Smooth muscle cell (in vitro differentiated cells): Measurements from ENCODE around the gene CILP2. TPM values are rescaled to one million over a fixed set of nuclear protein-coding genes. Genes with fewer than 3 reads are reported as not detected.

Source experiments
- DNase-seq: peaks from one replicate; lab custom pipeline; 2025; ENCODE audit not compliant: unreplicated experiment; lab: John Stamatoyannopoulos, UW
- H2AFZ ChIP-seq: fragments of 200-600 bp; sonication (generic); 2 replicates; pipeline ENCODE4 v1.6.0; 2016; ENCODE audit warnings: antibody characterized with exemption, low read depth, mild to moderate bottlenecking
- H3F3A ChIP-seq: fragments of 200-600 bp; sonication (generic); 2 replicates; pipeline ENCODE4 v1.6.0; 2017; ENCODE audit warnings: antibody characterized with exemption, low read depth
- H3K27ac ChIP-seq: fragments of 200-600 bp; sonication (generic); 2 replicates; pipeline ENCODE4 v1.5.1; 2016; ENCODE audit warnings: low read depth, mild to moderate bottlenecking
- H3K27me3 ChIP-seq: fragments of 200-600 bp; sonication (generic); 2 replicates; pipeline ENCODE4 v1.6.1; 2016; ENCODE audit warnings: low read depth, mild to moderate bottlenecking
- H3K36me3 ChIP-seq: fragments of 200-600 bp; sonication (generic); 2 replicates; pipeline ENCODE4 v1.5.1; 2016; ENCODE audit warnings: low read depth
- H3K4me1 ChIP-seq: fragments of 200-600 bp; sonication (generic); 2 replicates; pipeline ENCODE4 v1.5.1; 2016; ENCODE audit warnings: low read depth
- H3K4me2 ChIP-seq: fragments of 200-600 bp; sonication (generic); 2 replicates; pipeline ENCODE4 v1.6.0; 2016; ENCODE audit warnings: mild to moderate bottlenecking
- H3K4me3 ChIP-seq: fragments of 200-600 bp; sonication (generic); 2 replicates; pipeline ENCODE4 v1.5.1; 2016; ENCODE audit warnings: mild to moderate bottlenecking
- H3K79me2 ChIP-seq: fragments of 200-600 bp; sonication (generic); 2 replicates; pipeline ENCODE4 v1.6.0; 2016; ENCODE audit warnings: low read depth, mild to moderate bottlenecking
- H3K9ac ChIP-seq: fragments of 200-600 bp; sonication (generic); 2 replicates; pipeline ENCODE4 v1.6.0; 2016; ENCODE audit warnings: low read depth
- H3K9me3 ChIP-seq: fragments of 200-600 bp; sonication (generic); replicated peaks from 2 replicates; pipeline ENCODE4 v1.5.1; 2016; ENCODE audit warnings: low read depth
- H4K20me1 ChIP-seq: fragments of 200-600 bp; sonication (generic); 2 replicates; pipeline ENCODE4 v1.6.0; 2016; ENCODE audit warnings: low read depth
- WGBS: methylation state at CpG from one replicate; pipeline ENCODE4 v1.1.7; 2016; ENCODE audit warnings: low lambda C conversion rate; 5-methylcytosine and 5-hydroxymethylcytosine counted together
- polyA plus RNA-seq: library from polyadenylated mRNA; unstranded; fragments of >200 nt; fragmentation: Nextera tagmentation; extraction: Ambion mirVana; gene quantifications from 2 replicates; pipeline ENCODE4 v1.2.1, GENCODE V29; 2016
- total RNA-seq: library from RNA; depleted of rRNA; stranded (reverse); fragments of >200 nt; gene quantifications from 2 replicates; pipeline ENCODE4 v1.2.3, GENCODE V29; 2014
- TF ChIP-seq, protein P1 (sequence below): fragments of 200-600 bp; sonication (generic); IDR thresholded peaks from 2 replicates; pipeline ENCODE4 v1.5.1; 2017; ENCODE audit warnings: borderline replicate concordance, mild to moderate bottlenecking, antibody characterized with exemption; ENCODE audit not compliant: insufficient read depth, poor library complexity, severe bottlenecking

CILP2 gene
- total and polyA plus RNA-seq, 2 experiments from 2014 or later: 27.2 to 95.0 TPM

DNA sequence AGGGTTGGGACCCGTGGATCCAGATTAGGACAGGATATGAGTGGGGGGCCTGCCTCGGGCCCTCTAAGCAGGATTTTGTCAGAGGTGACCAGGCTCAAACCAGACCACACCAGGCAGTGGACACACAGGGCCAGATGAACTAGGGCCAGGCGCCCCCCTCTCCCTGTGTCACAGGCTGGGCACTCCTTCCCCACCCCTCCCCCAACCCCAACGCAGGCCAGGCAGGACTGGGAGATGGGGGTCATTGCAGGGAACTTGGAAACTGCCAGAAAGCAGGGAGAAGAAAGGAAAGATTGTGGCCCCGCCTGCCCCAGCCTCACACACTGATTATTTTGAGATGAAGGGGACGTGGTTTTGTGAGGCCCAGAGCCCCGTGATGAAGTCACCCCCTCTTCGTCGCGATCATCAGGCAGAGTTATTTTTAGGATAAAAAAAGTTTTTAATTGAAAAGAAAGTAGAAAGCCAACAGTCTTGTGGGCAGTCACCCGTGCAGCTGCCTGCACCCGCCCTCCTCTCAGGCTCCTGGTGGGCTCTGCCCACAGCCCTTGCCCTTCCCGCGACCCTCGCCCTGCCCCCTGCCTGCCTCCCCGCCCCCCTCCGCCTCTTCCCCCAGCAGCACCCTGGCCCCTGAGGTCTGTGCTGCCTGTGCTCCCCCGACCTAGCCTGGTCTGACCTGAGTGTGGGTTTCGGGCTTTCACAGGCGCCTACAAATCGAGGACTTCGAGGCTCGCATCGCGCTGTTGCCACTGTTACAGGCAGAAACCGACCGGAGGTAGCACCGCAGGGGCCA, 11.3 kb upstream of the CILP2 start:
- no peaks in the 10 kb centered on the region for H3K36me3 ChIP-seq
- TF ChIP-seq, protein P1, sequence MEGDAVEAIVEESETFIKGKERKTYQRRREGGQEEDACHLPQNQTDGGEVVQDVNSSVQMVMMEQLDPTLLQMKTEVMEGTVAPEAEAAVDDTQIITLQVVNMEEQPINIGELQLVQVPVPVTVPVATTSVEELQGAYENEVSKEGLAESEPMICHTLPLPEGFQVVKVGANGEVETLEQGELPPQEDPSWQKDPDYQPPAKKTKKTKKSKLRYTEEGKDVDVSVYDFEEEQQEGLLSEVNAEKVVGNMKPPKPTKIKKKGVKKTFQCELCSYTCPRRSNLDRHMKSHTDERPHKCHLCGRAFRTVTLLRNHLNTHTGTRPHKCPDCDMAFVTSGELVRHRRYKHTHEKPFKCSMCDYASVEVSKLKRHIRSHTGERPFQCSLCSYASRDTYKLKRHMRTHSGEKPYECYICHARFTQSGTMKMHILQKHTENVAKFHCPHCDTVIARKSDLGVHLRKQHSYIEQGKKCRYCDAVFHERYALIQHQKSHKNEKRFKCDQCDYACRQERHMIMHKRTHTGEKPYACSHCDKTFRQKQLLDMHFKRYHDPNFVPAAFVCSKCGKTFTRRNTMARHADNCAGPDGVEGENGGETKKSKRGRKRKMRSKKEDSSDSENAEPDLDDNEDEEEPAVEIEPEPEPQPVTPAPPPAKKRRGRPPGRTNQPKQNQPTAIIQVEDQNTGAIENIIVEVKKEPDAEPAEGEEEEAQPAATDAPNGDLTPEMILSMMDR: no peak
- WGBS: 88% methylated on average over 24 of the region's 28 CpGs
- no peak overlapping the region for H3K4me2 ChIP-seq
- no peaks in the 10 kb centered on the region for H3F3A ChIP-seq
- no peak for DNase-seq
- H3K27me3 ChIP-seq: no peaks in the 10 kb centered on the region
- no peaks in the 10 kb centered on the region for H3K9me3 ChIP-seq
- H3K27ac ChIP-seq: no peak overlapping the region
- peaks cover 63% of the 10 kb centered on the region for H4K20me1 ChIP-seq
- peaks cover 26% of the 10 kb centered on the region for H3K79me2 ChIP-seq
- H3K9ac ChIP-seq: no peak overlapping the region
- no peak overlapping the region for H2AFZ ChIP-seq
- no peaks in the 10 kb centered on the region for H3K4me1 ChIP-seq
- H3K4me3 ChIP-seq: no peak overlapping the region

DNA sequence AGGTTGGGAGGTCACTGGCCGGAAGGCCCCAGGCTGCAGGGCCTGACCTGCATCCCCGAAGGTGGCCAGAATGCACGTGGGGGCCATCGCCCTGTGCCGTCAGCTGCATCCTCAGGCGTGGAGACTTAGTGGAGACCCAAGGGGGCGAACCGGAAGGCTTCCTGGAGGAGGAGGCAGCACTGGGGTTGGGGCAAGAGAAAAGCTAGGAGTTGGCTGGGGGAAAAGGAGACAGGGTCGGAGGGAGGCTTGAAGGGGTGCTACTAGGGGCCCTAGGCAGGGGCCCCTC, 10.8 kb upstream of the CILP2 start:
- Histone ChIP-seq H3K4me3 (no peak overlapping the region), H2AFZ (no peak overlapping the region), H3K9me3 (no peaks in the 10 kb centered on the region), H3K36me3 (no peaks in the 10 kb centered on the region), H3K4me2 (no peak overlapping the region), H3K27me3 (no peaks in the 10 kb centered on the region), H3K27ac (no peak overlapping the region), H3K9ac (no peak overlapping the region), H3F3A (no peaks in the 10 kb centered on the region), H4K20me1 (peaks cover 57% of the 10 kb centered on the region), H3K4me1 (no peaks in the 10 kb centered on the region), H3K79me2 (peaks cover 20% of the 10 kb centered on the region)
- TF ChIP-seq, protein P1: no peak
- WGBS: 98% methylated on average over 8 of the region's 9 CpGs
- DNase-seq: no peak

DNA sequence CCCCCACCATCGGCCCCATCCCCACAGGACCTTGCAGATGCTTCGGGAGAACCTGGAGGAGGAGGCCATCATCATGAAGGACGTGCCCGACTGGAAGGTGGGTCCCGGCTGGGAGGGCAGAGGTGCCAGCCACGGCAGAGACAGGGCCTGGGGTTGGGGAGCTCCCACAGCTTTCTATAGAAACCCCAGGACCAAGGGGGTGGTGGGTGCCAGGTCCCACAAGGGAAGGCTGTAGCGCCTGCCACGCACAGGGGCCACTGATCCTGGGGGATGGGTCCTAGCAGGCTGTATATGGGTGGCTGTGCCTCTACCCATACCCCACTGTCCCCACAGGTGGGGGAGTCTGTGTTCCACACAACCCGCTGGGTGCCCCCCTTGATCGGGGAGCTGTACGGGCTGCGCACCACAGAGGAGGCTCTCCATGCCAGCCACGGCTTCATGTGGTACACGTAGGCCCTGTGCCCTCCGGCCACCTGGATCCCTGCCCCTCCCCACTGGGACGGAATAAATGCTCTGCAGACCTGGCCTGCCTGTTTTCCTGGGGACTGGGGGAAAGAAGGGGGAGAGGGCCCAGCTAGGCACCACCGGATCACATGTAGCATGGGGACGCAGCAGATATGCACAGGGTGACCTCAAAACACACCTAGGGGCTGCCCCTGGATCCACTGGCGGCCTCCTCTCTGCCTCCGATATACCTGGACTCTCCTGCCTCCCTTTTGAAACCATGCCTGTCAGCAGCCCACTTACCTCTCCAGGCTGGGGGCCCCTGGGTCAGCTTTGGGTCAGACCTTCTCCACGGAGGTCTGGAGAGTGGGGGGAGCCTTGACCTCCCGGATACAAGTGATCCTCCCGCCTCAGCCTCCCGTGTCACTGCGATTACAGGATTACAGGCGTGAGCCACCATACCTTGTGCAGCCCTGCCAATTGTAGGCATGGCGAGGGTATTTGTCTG, 10.1 kb upstream of the CILP2 start:
- no peaks in the 10 kb centered on the region for H3K27me3 ChIP-seq
- TF ChIP-seq, protein P1: no peak
- H4K20me1 ChIP-seq: peaks cover 51% of the 10 kb centered on the region
- H3K9me3 ChIP-seq: no peaks in the 10 kb centered on the region
- 95% methylated on average over 25 of the region's 27 CpGs for WGBS
- H3K27ac ChIP-seq: no peak overlapping the region
- no peaks in the 10 kb centered on the region for H3F3A ChIP-seq
- no peaks in the 10 kb centered on the region for H3K36me3 ChIP-seq
- no peak overlapping the region for H3K4me3 ChIP-seq
- H3K9ac ChIP-seq: no peak overlapping the region
- H3K79me2 ChIP-seq: peaks cover 14% of the 10 kb centered on the region
- no peak overlapping the region for H2AFZ ChIP-seq
- H3K4me2 ChIP-seq: no peak overlapping the region
- DNase-seq: no peak
- H3K4me1 ChIP-seq: no peaks in the 10 kb centered on the region
